SK-N-MC (cell line): ENCODE measurements around the gene EPHB4.

ENCODE experiments used
- FOXP2 ChIP-seq: optimal IDR thresholded peaks from 2 replicates; pipeline ENCODE3; 2011; ENCODE audit warnings: mild to moderate bottlenecking, moderate library complexity; ENCODE audit not compliant: insufficient read depth; ENCODE audit errors: extremely low read length, control extremely low read depth
- POLR2AphosphoS5 ChIP-seq: IDR thresholded peaks from 2 replicates; pipeline ENCODE4 v1.6.1; 2012; ENCODE audit warnings: mild to moderate bottlenecking, low read depth, low read length, borderline replicate concordance

DNA sequence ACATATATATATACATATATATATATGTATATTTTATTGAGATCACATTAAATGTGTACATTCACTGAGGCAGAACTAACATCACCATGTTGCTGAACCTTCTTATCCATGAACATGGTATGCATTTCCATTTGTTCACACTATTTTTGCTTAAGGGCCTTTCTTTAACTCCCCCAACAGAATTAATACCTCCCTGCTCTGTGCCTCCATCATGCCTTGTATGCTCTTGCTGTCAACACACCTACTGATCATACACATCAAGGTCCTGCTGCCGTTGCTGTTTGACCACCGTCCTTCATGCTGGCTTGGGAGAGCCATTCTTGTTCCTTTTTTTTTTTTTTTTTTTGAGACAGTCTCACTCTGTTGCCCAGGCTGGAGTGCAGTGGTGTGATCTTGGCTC, 43.5 kb downstream of the EPHB4 start:
- TF ChIP-seq FOXP2 = no peak
- no peak for TF ChIP-seq POLR2AphosphoS5
